Liver (tissue), 3 donors: Measurements from ENCODE around the gene CACNA1C.

ENCODE experiments used
- ATF3 ChIP-seq: IDR thresholded peaks from 2 replicates; pipeline ENCODE4 v1.6.1; 2016; ENCODE audit warnings: antibody characterized with exemption
- CTCF ChIP-seq: fragments of 150-350 bp; IDR thresholded peaks from 2 replicates; pipeline ENCODE4 v1.5.1; 2017; ENCODE audit warnings: improper control_type of control experiment, low read depth, low read length; ENCODE audit not compliant: missing input control
- EGR1 ChIP-seq, 2 donors: IDR thresholded peaks; 2 replicates each; pipeline ENCODE4 v1.6.1; 2016 to 2018; ENCODE audit warnings: antibody characterized with exemption in 2 of 2, low read depth in 2 of 2
- GABPA ChIP-seq, 2 donors: IDR thresholded peaks in 1 of 2; conservative IDR thresholded peaks in 1 of 2; 2 replicates each; pipeline ENCODE4 v1.6.1; 2016; ENCODE audit warnings: antibody characterized with exemption in 2 of 2, mild to moderate bottlenecking in 1 of 2, moderate library complexity in 1 of 2
- HNF4G ChIP-seq: IDR thresholded peaks from 2 replicates; pipeline ENCODE4 v1.6.1; 2016; ENCODE audit warnings: antibody characterized with exemption
- JUND ChIP-seq, 2 donors: IDR thresholded peaks; 2 replicates each; pipeline ENCODE4 v1.6.1; 2016; ENCODE audit warnings: antibody characterized with exemption in 2 of 2
- MAX ChIP-seq: IDR thresholded peaks from 2 replicates; pipeline ENCODE4 v1.6.1; 2016; ENCODE audit warnings: antibody characterized with exemption
- NR2F2 ChIP-seq: IDR thresholded peaks from 2 replicates; pipeline ENCODE4 v1.6.1; 2016; ENCODE audit warnings: antibody characterized with exemption
- RAD21 ChIP-seq, 2 donors: IDR thresholded peaks; 2 replicates each; pipeline ENCODE4 v1.6.1; 2016; ENCODE audit warnings: antibody characterized with exemption in 2 of 2, mild to moderate bottlenecking in 2 of 2
- SP1 ChIP-seq: IDR thresholded peaks from 2 replicates; pipeline ENCODE4 v1.6.1; 2018; ENCODE audit warnings: antibody characterized with exemption, mild to moderate bottlenecking
- TAF1 ChIP-seq: conservative IDR thresholded peaks from 2 replicates; pipeline ENCODE4 v1.6.1; 2016; ENCODE audit warnings: antibody characterized with exemption, mild to moderate bottlenecking
- YY1 ChIP-seq: IDR thresholded peaks from 2 replicates; pipeline ENCODE4 v1.6.1; 2016; ENCODE audit warnings: antibody characterized with exemption, mild to moderate bottlenecking
- ZBTB33 ChIP-seq: IDR thresholded peaks from 2 replicates; pipeline ENCODE4 v1.6.1; 2016; ENCODE audit warnings: antibody characterized with exemption
- TF ChIP-seq, protein P1 (sequence below): IDR thresholded peaks from 2 replicates; pipeline ENCODE4 v1.6.1; 2016; ENCODE audit warnings: antibody characterized with exemption, mild to moderate bottlenecking
- donor health status: healthy.
- donor health status: healthy.

DNA sequence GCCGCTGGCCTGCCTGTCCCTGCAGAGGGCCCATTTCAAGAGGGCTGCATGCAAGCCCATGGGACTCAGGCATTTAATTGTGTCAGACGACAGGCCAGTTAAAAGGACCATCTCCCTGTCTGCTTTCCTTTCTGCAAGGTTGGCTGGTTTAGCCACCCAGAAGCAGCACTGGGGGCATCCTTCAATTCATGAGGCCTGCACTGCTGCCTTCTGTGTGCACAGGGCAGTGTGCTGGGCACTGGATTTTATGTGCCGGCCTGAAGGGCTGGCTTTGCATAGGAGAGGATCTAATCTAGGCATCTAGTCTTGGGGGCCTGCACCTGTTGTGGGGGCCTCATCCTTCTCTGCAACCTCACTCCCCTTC lies 627.9 kb downstream of the CACNA1C start:
- TF ChIP-seq CTCF (no peak), MAX (no peak), GABPA (IDR thresholded peaks at IDR 0.05 in 1 of 2, conservative IDR thresholded peaks at IDR 0.05 in 1 of 2) (no peak), ATF3 (no peak), RAD21 (IDR thresholded peaks at IDR 0.05) (no peak), YY1 (no peak), JUND (IDR thresholded peaks at IDR 0.05) (no peak), SP1 (no peak), TAF1 (no peak), ZBTB33 (no peak), EGR1 (IDR thresholded peaks at IDR 0.05; ENCODE audit: low read depth in 2 of 2) (no peak), HNF4G (no peak), NR2F2 (no peak)
- TF ChIP-seq, protein P1, sequence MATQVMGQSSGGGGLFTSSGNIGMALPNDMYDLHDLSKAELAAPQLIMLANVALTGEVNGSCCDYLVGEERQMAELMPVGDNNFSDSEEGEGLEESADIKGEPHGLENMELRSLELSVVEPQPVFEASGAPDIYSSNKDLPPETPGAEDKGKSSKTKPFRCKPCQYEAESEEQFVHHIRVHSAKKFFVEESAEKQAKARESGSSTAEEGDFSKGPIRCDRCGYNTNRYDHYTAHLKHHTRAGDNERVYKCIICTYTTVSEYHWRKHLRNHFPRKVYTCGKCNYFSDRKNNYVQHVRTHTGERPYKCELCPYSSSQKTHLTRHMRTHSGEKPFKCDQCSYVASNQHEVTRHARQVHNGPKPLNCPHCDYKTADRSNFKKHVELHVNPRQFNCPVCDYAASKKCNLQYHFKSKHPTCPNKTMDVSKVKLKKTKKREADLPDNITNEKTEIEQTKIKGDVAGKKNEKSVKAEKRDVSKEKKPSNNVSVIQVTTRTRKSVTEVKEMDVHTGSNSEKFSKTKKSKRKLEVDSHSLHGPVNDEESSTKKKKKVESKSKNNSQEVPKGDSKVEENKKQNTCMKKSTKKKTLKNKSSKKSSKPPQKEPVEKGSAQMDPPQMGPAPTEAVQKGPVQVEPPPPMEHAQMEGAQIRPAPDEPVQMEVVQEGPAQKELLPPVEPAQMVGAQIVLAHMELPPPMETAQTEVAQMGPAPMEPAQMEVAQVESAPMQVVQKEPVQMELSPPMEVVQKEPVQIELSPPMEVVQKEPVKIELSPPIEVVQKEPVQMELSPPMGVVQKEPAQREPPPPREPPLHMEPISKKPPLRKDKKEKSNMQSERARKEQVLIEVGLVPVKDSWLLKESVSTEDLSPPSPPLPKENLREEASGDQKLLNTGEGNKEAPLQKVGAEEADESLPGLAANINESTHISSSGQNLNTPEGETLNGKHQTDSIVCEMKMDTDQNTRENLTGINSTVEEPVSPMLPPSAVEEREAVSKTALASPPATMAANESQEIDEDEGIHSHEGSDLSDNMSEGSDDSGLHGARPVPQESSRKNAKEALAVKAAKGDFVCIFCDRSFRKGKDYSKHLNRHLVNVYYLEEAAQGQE = no peak
